Measurements from ENCODE around the gene VIPR2. TPM values are rescaled to one million over a fixed set of nuclear protein-coding genes. Genes with fewer than 3 reads are reported as not detected.

Gene VIPR2
- total RNA-seq, 4 donors from 2014 or later, result 0.33 to 0.56 TPM; not detected in 2

DNA sequence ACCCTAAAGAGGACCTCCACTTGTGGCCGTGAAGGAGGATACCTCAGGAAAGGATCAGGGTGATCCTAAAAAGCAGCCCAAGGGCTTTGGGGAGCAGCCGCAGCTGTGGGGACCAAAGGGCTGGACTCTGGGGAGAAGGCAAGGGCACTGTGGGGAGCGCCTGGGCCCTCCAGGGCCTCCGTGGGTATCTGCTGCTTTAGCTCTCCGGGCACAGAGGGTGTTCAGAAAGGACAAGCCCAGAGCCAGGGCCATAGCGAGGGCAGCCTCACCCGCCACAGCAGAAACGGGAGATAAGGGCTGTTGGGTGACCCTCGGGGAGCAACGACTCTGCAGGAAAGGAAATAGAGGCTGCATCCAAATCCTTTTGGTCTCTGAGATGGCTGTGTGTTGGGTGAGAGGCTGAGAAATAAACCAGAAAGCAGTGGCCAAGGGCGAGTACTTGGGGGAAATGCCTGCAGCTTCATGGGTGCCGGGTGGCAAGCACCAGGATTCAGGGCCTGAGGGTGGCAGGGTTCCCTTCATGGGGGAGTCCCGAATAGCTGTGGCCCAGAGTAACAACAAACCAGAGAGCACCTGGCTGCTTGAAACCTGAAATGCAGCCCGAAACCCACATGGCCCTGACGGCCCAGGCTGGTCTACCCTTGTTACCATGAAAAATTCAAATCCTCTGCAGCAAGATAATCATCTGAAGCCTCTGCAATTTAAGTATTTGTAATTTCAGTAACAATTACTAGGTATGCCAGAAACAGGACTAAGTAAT lies 95.2 kb downstream of the VIPR2 start:
- no peak for DNase-seq
- intact Hi-C loops (cut with DNase I), result no loop called here
- WGBS, 2 donors, result 84 to 87% methylated on average over 15 of the region's 15 CpGs

DNA sequence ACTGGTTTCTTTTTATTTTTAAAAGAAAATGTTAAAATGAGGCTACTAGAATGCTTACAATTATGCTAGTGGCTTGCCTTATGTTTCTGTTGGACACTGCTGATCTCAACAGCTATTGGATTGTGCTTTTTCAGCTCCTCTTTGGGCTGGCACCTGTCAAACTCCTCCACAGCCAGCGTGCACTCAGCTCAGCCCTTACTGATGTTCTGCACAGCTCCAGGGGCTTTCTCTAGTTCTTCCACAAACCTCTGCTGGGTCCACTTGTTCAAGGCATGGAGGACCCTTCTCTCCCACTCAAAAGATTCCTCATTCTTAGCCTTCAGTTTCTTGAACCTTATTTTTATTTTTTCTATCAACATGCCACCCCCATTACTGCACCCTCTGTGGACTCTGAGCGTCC lies 96.0 kb downstream of the VIPR2 start:
- intact Hi-C loops (cut with DNase I), result no loop called here
- H3K9me3 ChIP-seq, result no peaks in the 10 kb centered on the region
- DNase-seq, result no peak

More for the DNA sequence above, 95.2 kb downstream of the VIPR2 start:
- TF ChIP-seq POLR2A (IDR thresholded peaks at IDR 0.05), result no peak
- Histone ChIP-seq H3K9me3 (no peaks in the 10 kb centered on the region), H3K27ac (no peak overlapping the region), H3K4me3 (replicated peaks in 1 of 3) (no peak overlapping the region), H3K36me3 (no peaks in the 10 kb centered on the region), H3K27me3 (no peaks in the 10 kb centered on the region), H3K4me1 (no peaks in the 10 kb centered on the region)

DNA sequence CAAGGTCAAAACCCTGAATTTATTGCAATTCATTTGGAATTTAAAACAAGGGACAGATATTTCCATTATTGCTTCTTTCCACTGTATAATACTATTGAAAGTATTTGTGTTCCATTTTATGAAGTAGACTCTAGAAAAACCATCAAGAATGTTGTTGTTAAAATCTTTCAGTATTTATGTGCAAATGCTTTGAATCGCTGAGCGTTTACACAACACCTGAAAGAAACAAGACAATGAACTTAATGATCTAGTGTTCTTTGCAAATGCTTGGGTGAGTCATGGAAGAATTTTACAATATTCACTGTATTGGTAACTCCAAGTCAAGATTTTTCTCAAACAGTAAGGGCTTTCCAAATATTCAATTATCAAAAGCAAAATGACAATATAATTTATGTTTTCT lies 97.1 kb downstream of the VIPR2 start:
- Histone ChIP-seq H3K4me1 (no peaks in the 10 kb centered on the region), H3K4me3 (replicated peaks in 1 of 3) (no peak overlapping the region), H3K27me3 (no peaks in the 10 kb centered on the region), H3K36me3 (no peaks in the 10 kb centered on the region), H3K27ac (no peak overlapping the region), H3K9me3 (no peaks in the 10 kb centered on the region)
- TF ChIP-seq POLR2A (IDR thresholded peaks at IDR 0.05), result no peak
- TF ChIP-seq, protein P1, sequence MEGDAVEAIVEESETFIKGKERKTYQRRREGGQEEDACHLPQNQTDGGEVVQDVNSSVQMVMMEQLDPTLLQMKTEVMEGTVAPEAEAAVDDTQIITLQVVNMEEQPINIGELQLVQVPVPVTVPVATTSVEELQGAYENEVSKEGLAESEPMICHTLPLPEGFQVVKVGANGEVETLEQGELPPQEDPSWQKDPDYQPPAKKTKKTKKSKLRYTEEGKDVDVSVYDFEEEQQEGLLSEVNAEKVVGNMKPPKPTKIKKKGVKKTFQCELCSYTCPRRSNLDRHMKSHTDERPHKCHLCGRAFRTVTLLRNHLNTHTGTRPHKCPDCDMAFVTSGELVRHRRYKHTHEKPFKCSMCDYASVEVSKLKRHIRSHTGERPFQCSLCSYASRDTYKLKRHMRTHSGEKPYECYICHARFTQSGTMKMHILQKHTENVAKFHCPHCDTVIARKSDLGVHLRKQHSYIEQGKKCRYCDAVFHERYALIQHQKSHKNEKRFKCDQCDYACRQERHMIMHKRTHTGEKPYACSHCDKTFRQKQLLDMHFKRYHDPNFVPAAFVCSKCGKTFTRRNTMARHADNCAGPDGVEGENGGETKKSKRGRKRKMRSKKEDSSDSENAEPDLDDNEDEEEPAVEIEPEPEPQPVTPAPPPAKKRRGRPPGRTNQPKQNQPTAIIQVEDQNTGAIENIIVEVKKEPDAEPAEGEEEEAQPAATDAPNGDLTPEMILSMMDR (IDR thresholded peaks at IDR 0.05), result no peak
- WGBS, 2 donors, result 85 to 87% methylated on average over 2 of the region's 2 CpGs
- intact Hi-C loops (cut with DNase I), result no loop called here
- no peak for DNase-seq

More for the DNA sequence above, 96.0 kb downstream of the VIPR2 start:
- TF ChIP-seq POLR2A (IDR thresholded peaks at IDR 0.05), result no peak
- TF ChIP-seq, protein P1 (IDR thresholded peaks at IDR 0.05), result no peak
- Histone ChIP-seq H3K4me3 (replicated peaks in 1 of 3) (no peak overlapping the region), H3K4me1 (no peaks in the 10 kb centered on the region), H3K27ac (no peak overlapping the region), H3K27me3 (no peaks in the 10 kb centered on the region), H3K36me3 (no peaks in the 10 kb centered on the region)
- WGBS, 2 donors, result 42 to 53% methylated on average over 2 of the region's 2 CpGs

GRCh38 chr7:159046300-159046699 lies 98.4 kb downstream of the VIPR2 start:
- H3K4me3 ChIP-seq (replicated peaks in 1 of 3), result no peak overlapping the region
- no peaks in the 10 kb centered on the region for H3K27me3 ChIP-seq
- TF ChIP-seq, protein P1 (IDR thresholded peaks at IDR 0.05), result no peak
- TF ChIP-seq POLR2A (IDR thresholded peaks at IDR 0.05), result no peak
- no peaks in the 10 kb centered on the region for H3K9me3 ChIP-seq
- H3K4me1 ChIP-seq, result no peaks in the 10 kb centered on the region
- no peak overlapping the region for H3K27ac ChIP-seq
- DNase-seq, result no peak
- intact Hi-C loops (cut with DNase I), result no loop called here
- H3K36me3 ChIP-seq, result no peaks in the 10 kb centered on the region
- WGBS, 2 donors, result 91 to 93% methylated on average over 6 of the region's 6 CpGs

DNA sequence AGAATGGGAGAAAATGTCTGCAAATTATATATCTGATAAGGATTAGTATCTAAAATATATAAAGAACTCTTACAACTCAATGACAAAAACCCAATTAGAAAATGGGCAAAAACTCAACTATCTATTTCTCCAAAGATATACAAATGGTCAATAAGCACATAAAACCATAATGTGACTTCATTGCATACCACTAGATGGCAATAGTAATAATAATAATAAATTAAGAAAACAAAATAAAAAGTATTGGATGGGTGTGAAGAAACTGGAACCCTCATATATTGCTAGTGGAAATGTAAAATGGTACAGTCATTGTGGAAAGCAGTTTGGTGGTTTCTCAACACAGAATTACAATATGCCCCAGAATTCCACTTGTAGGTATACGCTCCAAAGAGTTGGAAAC lies 98.8 kb downstream of the VIPR2 start:
- Histone ChIP-seq H3K4me1 (no peaks in the 10 kb centered on the region), H3K36me3 (no peaks in the 10 kb centered on the region), H3K27me3 (no peaks in the 10 kb centered on the region), H3K9me3 (no peaks in the 10 kb centered on the region), H3K27ac (no peak overlapping the region), H3K4me3 (replicated peaks in 1 of 3) (no peak overlapping the region)
- 95 to 98% methylated on average over 1 of the region's 1 CpG for WGBS, 2 donors
- DNase-seq, result no peak
- no peak for TF ChIP-seq POLR2A (IDR thresholded peaks at IDR 0.05)
- TF ChIP-seq, protein P1 (IDR thresholded peaks at IDR 0.05), result no peak
- intact Hi-C loops (cut with DNase I), result no loop called here
